ENCODE measurements around the gene PRKAA1.
"Not testable (repeated sequence)": the region's sequence is repeated elsewhere in the genome, so short reads cannot be mapped to it uniquely, and the experiment has no call there.

The PRKAA1 gene

DNA sequence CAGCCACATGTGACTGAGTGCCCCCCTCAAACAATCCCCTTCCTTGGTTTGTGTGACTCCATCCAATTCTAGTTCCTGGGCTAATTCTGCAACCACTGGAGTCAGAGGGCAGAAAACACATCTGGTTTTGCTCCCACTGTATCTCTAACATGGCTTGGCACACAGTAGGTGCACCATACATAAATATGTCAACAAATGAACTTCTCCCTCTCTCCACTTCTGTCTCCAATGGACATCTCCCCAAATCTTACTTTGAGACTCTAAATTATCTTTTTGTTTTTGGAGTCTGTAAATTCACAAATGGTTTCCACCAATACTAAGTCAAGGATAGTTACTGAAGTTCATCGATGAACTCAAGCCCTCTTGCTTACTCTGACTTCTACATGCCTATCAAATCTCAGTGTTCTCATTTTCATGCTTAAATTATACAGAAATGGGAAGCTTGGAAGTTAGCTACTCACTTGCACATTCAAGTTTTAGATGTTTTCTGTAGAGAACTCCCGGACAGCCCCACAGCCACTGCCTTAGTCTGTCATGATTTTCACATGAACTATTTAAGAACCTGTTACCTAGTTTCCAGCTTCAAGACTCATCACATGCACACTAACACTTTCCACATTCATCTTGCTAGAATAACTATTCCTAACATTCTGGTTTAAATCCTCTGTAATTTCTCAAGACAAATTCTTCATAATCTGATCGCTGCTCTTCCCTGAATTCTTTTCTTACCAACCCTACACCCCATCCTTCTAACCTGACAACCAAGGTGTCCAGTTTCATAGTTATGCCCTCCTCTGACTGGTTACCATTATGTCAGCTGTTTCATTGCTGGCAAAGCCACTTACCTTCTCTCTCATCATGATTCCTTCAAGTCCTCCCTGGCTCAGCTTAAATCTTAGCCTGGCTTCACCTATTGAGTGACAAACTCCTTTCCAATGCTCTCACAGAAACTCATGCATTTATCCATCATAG, 30.8 kb upstream of the PRKAA1 start:
- H3K4me3 ChIP-seq (ENCODE audit: low read depth, low read length): no peak overlapping the region
- TF ChIP-seq, protein P1, sequence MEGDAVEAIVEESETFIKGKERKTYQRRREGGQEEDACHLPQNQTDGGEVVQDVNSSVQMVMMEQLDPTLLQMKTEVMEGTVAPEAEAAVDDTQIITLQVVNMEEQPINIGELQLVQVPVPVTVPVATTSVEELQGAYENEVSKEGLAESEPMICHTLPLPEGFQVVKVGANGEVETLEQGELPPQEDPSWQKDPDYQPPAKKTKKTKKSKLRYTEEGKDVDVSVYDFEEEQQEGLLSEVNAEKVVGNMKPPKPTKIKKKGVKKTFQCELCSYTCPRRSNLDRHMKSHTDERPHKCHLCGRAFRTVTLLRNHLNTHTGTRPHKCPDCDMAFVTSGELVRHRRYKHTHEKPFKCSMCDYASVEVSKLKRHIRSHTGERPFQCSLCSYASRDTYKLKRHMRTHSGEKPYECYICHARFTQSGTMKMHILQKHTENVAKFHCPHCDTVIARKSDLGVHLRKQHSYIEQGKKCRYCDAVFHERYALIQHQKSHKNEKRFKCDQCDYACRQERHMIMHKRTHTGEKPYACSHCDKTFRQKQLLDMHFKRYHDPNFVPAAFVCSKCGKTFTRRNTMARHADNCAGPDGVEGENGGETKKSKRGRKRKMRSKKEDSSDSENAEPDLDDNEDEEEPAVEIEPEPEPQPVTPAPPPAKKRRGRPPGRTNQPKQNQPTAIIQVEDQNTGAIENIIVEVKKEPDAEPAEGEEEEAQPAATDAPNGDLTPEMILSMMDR (IDR thresholded peaks at IDR 0.05; ENCODE audit: low read depth, low read length): no peak

DNA sequence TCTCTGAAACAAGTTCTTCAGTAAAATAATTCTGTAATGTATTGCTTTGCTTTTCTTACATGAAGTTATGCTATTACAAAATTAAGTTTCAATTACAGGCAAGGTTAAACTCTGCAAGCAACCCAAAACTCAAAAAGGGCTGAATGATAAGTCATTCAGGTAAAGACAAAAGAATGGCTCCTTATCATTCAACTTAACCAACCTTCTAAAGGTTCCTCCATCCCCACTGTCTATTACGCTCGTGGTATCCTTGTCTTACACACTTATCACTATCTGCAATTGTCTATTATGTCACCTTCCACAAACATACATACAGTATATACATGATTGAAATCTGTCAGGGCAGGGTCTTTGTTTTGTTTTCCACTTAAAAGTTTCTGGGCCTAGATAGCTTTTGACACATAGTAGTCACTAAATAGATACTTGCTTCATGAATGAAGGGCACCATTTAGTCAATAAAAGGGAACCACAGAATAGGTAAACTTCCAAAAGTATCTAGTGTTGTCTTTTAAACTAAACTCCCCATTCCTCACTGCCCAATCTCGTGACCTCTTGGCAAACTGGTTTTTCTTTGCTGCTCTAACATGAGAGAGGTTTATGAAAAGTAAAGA, 30.0 kb upstream of the PRKAA1 start:
- no peak overlapping the region for H3K4me3 ChIP-seq (ENCODE audit: low read depth, low read length)
- TF ChIP-seq, protein P1 (IDR thresholded peaks at IDR 0.05; ENCODE audit: low read depth, low read length): no peak

DNA sequence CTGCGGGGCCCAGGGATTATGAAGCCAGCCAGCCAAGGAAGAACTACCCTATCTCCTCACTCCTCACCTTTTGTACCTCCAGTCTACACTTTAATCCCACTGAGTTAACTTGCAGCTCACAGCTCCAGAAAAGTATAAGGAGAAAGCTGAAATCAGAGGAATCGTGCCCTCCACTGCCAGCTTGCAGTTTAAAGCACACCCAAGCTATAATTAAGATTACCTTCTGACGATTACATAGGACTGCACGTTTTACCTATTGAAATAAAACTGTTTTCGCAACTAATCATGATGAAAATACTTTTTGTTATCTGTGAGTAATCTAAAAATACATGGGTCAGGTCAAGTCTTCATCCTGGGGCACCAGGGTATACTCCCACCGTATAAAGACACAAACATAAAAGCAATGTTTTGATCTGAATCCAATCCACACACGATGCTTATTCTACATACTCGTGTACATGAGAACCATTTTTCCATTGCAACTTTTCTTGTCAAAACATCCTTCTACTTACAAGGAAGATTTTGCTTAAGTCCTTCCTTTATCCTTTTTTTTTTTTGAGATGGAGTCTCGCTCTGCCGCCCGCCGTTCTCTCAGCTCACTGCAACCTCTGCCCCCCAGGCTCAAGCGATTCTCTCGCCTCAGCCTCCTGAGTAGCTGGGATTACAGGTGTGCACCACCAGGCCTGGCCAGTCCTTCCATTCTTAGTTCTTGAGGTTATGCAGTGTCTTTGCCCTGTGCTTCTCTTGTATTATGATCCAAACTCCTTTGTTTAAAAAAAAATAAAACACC, 29.2 kb upstream of the PRKAA1 start:
- H3K4me3 ChIP-seq (ENCODE audit: low read depth, low read length): no peak overlapping the region
- TF ChIP-seq, protein P1 (IDR thresholded peaks at IDR 0.05; ENCODE audit: low read depth, low read length): no peak

DNA sequence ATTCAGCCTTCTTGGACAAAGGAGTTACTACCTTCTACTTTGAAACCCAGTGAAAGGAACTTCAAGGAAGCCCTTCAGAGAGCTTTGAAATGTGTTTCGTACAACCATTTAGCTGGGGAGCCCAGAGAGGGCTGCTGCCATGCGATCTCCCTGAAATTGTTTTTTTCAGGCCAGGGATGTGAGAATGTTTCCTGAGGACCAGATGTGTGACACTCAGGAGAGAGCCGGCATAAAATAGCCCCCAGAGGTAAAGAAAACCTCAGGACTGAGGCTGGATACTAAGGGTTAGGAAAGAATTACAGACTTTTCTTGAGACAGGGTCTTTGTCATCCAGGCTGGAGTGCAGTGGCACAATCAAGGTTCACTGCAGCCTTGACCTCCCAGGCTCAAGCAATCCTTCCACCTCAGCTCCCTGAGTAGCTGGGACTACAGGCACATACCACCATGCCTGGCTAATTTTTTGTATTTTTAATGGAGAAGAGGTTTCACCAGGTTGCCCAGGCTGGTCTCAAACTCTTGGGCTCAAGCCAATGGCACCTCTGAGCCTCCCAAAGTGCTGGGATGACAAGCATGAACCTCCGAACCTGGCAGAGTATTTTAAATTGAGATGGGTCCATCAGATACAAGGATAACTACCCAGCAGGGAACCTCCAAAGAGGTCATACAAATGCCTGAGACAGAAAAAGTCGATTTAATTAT, 28.5 kb upstream of the PRKAA1 start:
- TF ChIP-seq, protein P1 (IDR thresholded peaks at IDR 0.05; ENCODE audit: low read depth, low read length): no peak
- H3K4me3 ChIP-seq (ENCODE audit: low read depth, low read length): no peak overlapping the region

DNA sequence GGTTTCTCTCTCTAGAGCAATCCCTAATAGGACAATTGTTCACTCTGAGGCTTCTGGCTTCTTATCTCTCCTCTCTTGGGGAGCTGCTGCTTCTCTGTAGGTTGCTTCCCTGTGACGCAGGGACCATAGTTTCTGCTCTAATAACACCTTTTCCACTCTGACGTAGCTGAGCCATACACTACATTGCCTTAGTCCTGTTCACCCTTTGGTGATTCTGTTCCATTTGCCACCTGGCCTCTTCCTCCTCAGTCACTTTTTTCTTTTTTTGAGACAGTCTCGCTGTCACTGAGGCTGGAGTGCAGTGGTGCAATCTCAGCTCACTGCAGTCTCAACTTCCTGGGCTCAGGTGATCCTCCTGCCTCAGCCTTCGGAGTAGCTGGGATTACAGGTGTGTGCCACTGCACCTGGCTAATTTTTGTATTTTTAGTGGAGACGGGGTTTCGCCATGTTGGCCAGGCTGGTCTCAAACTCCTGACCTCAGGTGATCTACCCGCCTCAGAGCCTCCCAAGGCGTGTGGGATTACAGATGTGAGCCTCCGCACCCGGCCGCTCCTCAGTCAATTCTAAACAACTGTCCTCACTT, 27.4 kb upstream of the PRKAA1 start:
- H3K4me3 ChIP-seq (ENCODE audit: low read depth, low read length): not testable (repeated sequence)

DNA sequence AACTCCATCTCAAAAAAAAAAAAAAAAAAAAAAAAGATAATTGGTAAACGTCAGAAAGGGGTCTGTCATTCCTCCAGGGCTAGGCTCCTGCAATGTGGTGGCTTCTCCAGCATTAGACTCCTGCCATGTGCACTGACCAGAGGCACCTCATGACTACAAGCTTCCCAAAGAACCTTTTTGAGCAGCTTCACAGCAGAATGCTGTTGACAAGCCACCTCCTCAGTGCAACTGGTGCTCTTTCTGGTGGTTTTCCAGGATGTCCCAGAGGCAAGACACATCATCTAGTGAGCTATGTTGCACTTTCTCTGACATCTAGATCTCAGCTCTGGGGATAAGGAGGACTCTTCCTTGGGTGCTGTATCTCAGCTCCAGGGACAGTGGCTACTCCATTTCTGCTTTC, 25.3 kb upstream of the PRKAA1 start:
- TF ChIP-seq, protein P1 (IDR thresholded peaks at IDR 0.05; ENCODE audit: low read depth, low read length): no peak
- H3K4me3 ChIP-seq (ENCODE audit: low read depth, low read length): no peak overlapping the region

Data from WI38 (cell line).